OCI-M1 (cell line): ENCODE data around the gene OR10P1.

Source experiments
- DNase-seq: peaks from one replicate; lab custom pipeline; 2025; lab: John Stamatoyannopoulos, UW

Gene OR10P1

DNA sequence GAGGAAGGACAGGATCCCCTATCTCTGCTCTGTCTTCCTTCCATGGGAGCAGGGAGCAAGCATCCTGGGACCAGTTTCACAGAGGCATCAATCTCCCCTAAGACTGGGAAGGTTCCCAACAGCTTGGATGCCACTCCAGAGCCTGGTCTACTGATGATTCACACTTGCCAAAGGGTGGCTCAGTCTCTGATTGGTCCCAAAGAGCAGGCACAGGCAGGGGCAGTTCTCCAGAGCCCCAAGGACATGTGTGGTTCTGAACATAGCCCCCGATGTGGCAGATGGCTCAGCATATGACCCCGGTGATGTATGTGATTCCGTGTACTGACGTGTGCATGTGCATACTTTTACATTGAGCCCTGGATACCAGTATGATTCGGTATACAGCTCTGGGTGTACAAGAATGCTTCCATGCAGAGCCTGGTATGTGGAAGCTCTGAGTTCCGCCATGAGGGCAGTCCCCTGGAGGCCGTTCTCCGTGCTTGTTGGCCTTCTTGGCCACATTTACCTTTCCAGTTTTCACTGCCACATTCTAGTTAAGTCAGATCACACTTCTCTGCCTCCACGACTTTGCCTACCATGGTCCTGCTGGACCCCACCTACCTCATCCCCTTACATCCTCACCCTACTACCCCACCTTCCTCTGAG is 49.8 kb downstream of the OR10P1 start:
- no peak for DNase-seq
